Posterior cingulate gyrus (tissue), 11 donors: ENCODE data around the gene TMEM198.

ENCODE experiments used
- DNase-seq, 10 donors: peaks; one replicate each; pipeline versions ENCODE4 v3.0.0 to v3.0.0-alpha.2; 2020 to 2021; ENCODE audit warnings: mixed read lengths in 3 of 10
- intact Hi-C: fragments of 100-400 bp; cut with DNase I; formaldehyde crosslinking; loops from one replicate; pipeline ENCODE4 v1.15.1; 2023

The TMEM198 gene

GRCh38 chr2:219540784-219541504 is 2.9 kb upstream of the TMEM198 start:
- intact Hi-C loops, result loop anchor here (1.0 to 5.0 kb wide), 3 partner anchors 101 to 154 kb away; partner anchors contain the start of gene DNPEP
- peak in 1 of 10 donors; percentile 64 for DNase-seq

GRCh38 chr2:219541611-219542180 is 2.1 kb upstream of the TMEM198 start:
- peak; percentile 59 to 96 (median 80) for DNase-seq
- intact Hi-C loops, result loop anchor here (1.0 to 5.0 kb wide), 3 partner anchors 101 to 154 kb away; partner anchors contain the start of gene DNPEP

GRCh38 chr2:219542931-219543595 is 765 bp upstream of the TMEM198 start:
- intact Hi-C loops, result loop anchor here (5.0 kb wide), 2 partner anchors 144 to 156 kb away; partner anchors contain the start of gene DNPEP
- DNase-seq, result peak in 2 of 10 donors; percentile 91 to 92

GRCh38 chr2:219544567-219544966 is 739 bp downstream of the TMEM198 start:
- peak in 1 of 10 donors; percentile 53 for DNase-seq

GRCh38 chr2:219545295-219545942 is 1.6 kb downstream of the TMEM198 start:
- intact Hi-C loops, result loop anchor here (2.0 kb wide), 1 partner anchor 51 kb away; the partner anchor contains the start of gene STK11IP
- DNase-seq, result no peak

More at GRCh38 chr2:219544567-219544966, 739 bp downstream of the TMEM198 start:
- intact Hi-C loops, result loop anchor here (2.0 to 5.0 kb wide), 3 partner anchors 52 to 157 kb away; partner anchors contain the start of genes DNPEP and STK11IP

GRCh38 chr2:219545943-219546352 is 2.1 kb downstream of the TMEM198 start:
- DNase-seq, result no peak
- intact Hi-C loops, result loop anchor here (2.0 kb wide), 1 partner anchor 51 kb away; the partner anchor contains the start of gene STK11IP

- DNase-seq, result peak in 2 of 10 donors; percentile 73 to 82
- intact Hi-C loops, result no loop called here
These were observed 3.8 kb downstream of the TMEM198 start for GRCh38 chr2:219547621-219548020.

GRCh38 chr2:219548990-219549389 is 5.2 kb downstream of the TMEM198 start:
- intact Hi-C loops, result no loop called here
- DNase-seq, result peak in 1 of 10 donors; percentile 80

- DNase-seq, result peak in 1 of 10 donors; percentile 57
- intact Hi-C loops, result no loop called here
These were observed 5.8 kb downstream of the TMEM198 start for GRCh38 chr2:219549619-219550018.

GRCh38 chr2:219551441-219552381 is 7.9 kb downstream of the TMEM198 start:
- intact Hi-C loops, result no loop called here
- DNase-seq, result peak in 3 of 10 donors; percentile 82 to 93 (median 87)

GRCh38 chr2:219552382-219553167 is 8.7 kb downstream of the TMEM198 start:
- intact Hi-C loops, result no loop called here
- DNase-seq, result peak; percentile 73 to 99 (median 86)

GRCh38 chr2:219553168-219553417 is 9.3 kb downstream of the TMEM198 start:
- DNase-seq, result no peak
- intact Hi-C loops, result no loop called here

GRCh38 chr2:219553463-219553963 is 9.7 kb downstream of the TMEM198 start:
- intact Hi-C loops, result no loop called here
- DNase-seq, result peak in 1 of 10 donors; percentile 38

GRCh38 chr2:219554350-219554749 is 10.5 kb downstream of the TMEM198 start:
- DNase-seq, result peak in 2 of 10 donors; percentile 76 to 83
- intact Hi-C loops, result no loop called here

- peak in 1 of 10 donors; percentile 71 for DNase-seq
- intact Hi-C loops, result loop anchor here (5.0 kb wide), 1 partner anchor 81 kb away; no protein-coding TSS in a partner anchor
These were observed 12.1 kb downstream of the TMEM198 start for GRCh38 chr2:219555956-219556355.

GRCh38 chr2:219556413-219556812 is 12.6 kb downstream of the TMEM198 start:
- DNase-seq, result peak in 1 of 10 donors; percentile 70
- intact Hi-C loops, result loop anchor here (5.0 kb wide), 1 partner anchor 81 kb away; no protein-coding TSS in a partner anchor

GRCh38 chr2:219557320-219557719 is 13.5 kb downstream of the TMEM198 start:
- peak in 1 of 10 donors; percentile 82 for DNase-seq
- intact Hi-C loops, result loop anchor here (5.0 kb wide), 1 partner anchor 80 kb away; no protein-coding TSS in a partner anchor
